Right atrium auricular region (tissue), 2 donors: ENCODE results near the gene LCAT. TPM values are rescaled to one million over a fixed set of nuclear protein-coding genes. Genes with fewer than 3 reads are reported as not detected.

Experiments
- DNase-seq: peaks from one replicate; pipeline ENCODE4 v3.0.0-alpha.2; 2019; ENCODE audit warnings: low spot score
- H3K27ac ChIP-seq, 2 donors: fragments of 200-600 bp; sonication (generic); 1 replicate in 1 of 2; 2 replicates in 1 of 2; pipeline ENCODE4 v1.5.1; 2016 to 2019
- H3K27me3 ChIP-seq, 2 donors: fragments of 200-600 bp; sonication (generic); one replicate each; pipeline versions ENCODE4 v1.5.1 to v1.6.0; 2017 to 2019
- H3K36me3 ChIP-seq: fragments of 200-600 bp; sonication (generic); one replicate; pipeline ENCODE4 v1.5.1; 2016
- H3K4me1 ChIP-seq, 2 donors: fragments of 200-600 bp; sonication (generic); one replicate each; pipeline versions ENCODE4 v1.5.1 to v1.6.0; 2017 to 2019
- H3K4me3 ChIP-seq, 2 donors: fragments of 200-600 bp; sonication (generic); 1 replicate in 1 of 2; 2 replicates in 1 of 2; pipeline ENCODE4 v1.5.1; 2017 to 2019; ENCODE audit warnings: mild to moderate bottlenecking in 1 of 2, moderate library complexity in 1 of 2
- H3K9me3 ChIP-seq, 2 donors: fragments of 200-600 bp; sonication (generic); one replicate each; pipeline ENCODE4 v1.5.1; 2019
- total RNA-seq, 2 donors: library from RNA; depleted of rRNA; stranded (reverse); fragments of >200 nt; gene quantifications; one replicate each; pipeline ENCODE4 v1.1.0, GENCODE V29; 2016
- TF ChIP-seq, protein P1 (sequence below), 2 donors: fragments of 200-600 bp; sonication (generic); IDR thresholded peaks; one replicate each; pipeline ENCODE4 v1.5.1; 2019; ENCODE audit warnings: antibody characterized with exemption in 2 of 2

Gene LCAT
- total RNA-seq, 2 donors from 2014 or later = 2.9 to 11.8 TPM

- TF ChIP-seq, protein P1, sequence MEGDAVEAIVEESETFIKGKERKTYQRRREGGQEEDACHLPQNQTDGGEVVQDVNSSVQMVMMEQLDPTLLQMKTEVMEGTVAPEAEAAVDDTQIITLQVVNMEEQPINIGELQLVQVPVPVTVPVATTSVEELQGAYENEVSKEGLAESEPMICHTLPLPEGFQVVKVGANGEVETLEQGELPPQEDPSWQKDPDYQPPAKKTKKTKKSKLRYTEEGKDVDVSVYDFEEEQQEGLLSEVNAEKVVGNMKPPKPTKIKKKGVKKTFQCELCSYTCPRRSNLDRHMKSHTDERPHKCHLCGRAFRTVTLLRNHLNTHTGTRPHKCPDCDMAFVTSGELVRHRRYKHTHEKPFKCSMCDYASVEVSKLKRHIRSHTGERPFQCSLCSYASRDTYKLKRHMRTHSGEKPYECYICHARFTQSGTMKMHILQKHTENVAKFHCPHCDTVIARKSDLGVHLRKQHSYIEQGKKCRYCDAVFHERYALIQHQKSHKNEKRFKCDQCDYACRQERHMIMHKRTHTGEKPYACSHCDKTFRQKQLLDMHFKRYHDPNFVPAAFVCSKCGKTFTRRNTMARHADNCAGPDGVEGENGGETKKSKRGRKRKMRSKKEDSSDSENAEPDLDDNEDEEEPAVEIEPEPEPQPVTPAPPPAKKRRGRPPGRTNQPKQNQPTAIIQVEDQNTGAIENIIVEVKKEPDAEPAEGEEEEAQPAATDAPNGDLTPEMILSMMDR (IDR thresholded peaks at IDR 0.05) = no peak
- no peaks in the 10 kb centered on the region for H3K9me3 ChIP-seq
- no peak overlapping the region for H3K4me3 ChIP-seq
- no peak for DNase-seq
- H3K27me3 ChIP-seq = no peaks in the 10 kb centered on the region
- H3K36me3 ChIP-seq = peaks cover 5% of the 10 kb centered on the region
- H3K4me1 ChIP-seq = peaks cover 0 to 75% of the 10 kb centered on the region in 2 donors
- H3K27ac ChIP-seq = peak overlapping the region in 1 of 2 donors; percentile 39
Measured at GRCh38 chr16:67922740-67923139, 21.2 kb downstream of the LCAT start.

DNA sequence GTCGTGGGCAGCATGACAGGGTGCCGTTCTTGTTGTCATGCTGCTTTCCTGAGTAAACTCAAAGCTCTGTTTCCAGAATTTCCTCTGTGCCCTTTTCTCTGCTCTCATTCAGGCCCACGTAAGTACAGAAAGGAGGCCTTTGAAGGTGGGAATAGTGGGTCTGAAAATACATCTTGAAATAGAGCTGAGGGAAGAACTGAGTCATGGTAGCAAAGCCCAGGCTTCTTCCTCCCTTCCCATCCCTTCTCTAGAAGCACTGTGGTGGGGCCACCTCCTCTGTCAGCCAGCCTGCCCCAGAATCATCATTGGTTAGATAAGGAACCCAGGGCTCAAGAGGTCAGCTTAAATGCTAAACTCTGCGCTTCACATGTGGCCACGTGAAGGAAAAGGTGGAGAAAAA lies 21.7 kb downstream of the LCAT start:
- TF ChIP-seq, protein P1 (IDR thresholded peaks at IDR 0.05) = no peak
- Histone ChIP-seq H3K27me3 (no peaks in the 10 kb centered on the region), H3K4me1 (peaks cover 0 to 80% of the 10 kb centered on the region in 2 donors), H3K4me3 (no peak overlapping the region), H3K27ac (no peak overlapping the region), H3K36me3 (peaks cover under 1% of the 10 kb centered on the region), H3K9me3 (no peaks in the 10 kb centered on the region)
- no peak for DNase-seq

DNA sequence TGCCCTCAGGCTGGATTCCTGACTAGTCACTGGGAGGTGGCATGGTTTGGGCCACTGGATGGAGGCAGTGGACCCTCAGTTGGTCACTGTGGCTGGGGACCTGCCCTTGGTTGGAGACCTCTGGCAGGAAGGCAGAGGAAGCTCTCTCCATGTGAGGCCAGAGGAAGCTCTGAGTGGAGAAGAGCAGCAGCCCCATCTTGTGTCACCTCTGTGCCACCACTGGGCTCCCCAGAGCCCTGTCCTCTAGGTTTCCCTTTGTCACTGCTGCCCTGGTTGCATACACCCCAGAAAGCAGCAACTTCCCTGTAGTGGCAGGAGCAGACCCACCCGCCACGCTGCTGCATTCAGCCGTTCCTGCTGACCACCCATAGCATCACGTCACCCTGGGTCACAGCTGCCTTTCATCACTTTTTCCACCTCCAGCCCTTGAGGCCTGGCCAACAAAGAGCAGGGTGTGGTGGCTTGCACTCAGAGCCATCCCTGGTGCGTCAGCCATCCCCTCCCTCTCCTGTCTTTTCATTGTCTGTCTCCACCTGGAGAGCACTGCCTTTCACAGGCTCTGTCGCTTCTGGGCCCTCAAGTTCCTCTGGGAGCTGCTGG lies 24.2 kb downstream of the LCAT start:
- H3K27ac ChIP-seq = peak overlapping the region; percentile 77 to 94
- H3K27me3 ChIP-seq = no peaks in the 10 kb centered on the region
- no peaks in the 10 kb centered on the region for H3K36me3 ChIP-seq
- no peak for DNase-seq
- TF ChIP-seq, protein P1 (IDR thresholded peaks at IDR 0.05) = peak in 1 of 2 donors; percentile 44
- no peak overlapping the region for H3K4me3 ChIP-seq
- H3K9me3 ChIP-seq = no peaks in the 10 kb centered on the region
- H3K4me1 ChIP-seq = peaks cover 0 to 80% of the 10 kb centered on the region in 2 donors

DNA sequence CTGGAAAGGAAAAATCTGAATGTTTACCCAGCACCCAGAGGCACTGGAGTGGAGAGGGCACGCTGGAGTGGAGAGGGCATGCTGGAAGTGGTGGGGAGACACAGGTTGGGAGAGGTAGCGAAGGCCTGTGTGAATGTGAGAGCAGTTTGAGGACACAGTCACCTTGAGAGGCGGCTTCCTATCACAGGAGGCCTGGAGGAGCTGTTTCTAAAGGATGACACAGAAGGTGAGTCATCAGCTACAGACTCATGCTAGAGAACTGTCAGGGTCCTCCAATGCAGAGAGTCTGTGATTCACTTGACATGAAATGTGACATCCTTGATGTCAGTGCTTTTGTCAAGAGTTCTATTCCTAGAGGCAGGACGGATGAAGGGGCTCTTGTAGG lies 26.1 kb downstream of the LCAT start:
- Histone ChIP-seq H3K36me3 (no peaks in the 10 kb centered on the region), H3K4me1 (peaks cover 0 to 67% of the 10 kb centered on the region in 2 donors), H3K9me3 (no peaks in the 10 kb centered on the region), H3K4me3 (no peak overlapping the region), H3K27me3 (no peaks in the 10 kb centered on the region), H3K27ac (peak overlapping the region; percentile 77 to 94)
- TF ChIP-seq, protein P1 (IDR thresholded peaks at IDR 0.05) = no peak
- no peak for DNase-seq

- Histone ChIP-seq H3K4me1 (peaks cover 0 to 62% of the 10 kb centered on the region in 2 donors), H3K9me3 (no peaks in the 10 kb centered on the region), H3K27me3 (no peaks in the 10 kb centered on the region), H3K27ac (peak overlapping the region; percentile 77 to 94), H3K4me3 (no peak overlapping the region), H3K36me3 (peaks cover 2% of the 10 kb centered on the region)
- no peak for DNase-seq
- TF ChIP-seq, protein P1 (IDR thresholded peaks at IDR 0.05) = no peak
Measured at GRCh38 chr16:67917140-67917851, 26.6 kb downstream of the LCAT start.
